ENCODE measurements around the gene RUFY1.
A peak's percentile ranks its signal among the peaks of the same experiment; 100 is the strongest.
"Not testable (repeated sequence)": the region's sequence is repeated elsewhere in the genome, so short reads cannot be mapped to it uniquely, and the experiment has no call there.

The RUFY1 gene

GRCh38 chr5:179542170-179542569 is 8.2 kb upstream of the RUFY1 start:
- DNase-seq, result no peak

GRCh38 chr5:179543275-179543674 is 7.1 kb upstream of the RUFY1 start:
- not testable (repeated sequence) for DNase-seq

GRCh38 chr5:179553006-179553405 is 2.7 kb downstream of the RUFY1 start:
- no peak for DNase-seq

- no peak for DNase-seq
Observed at GRCh38 chr5:179553875-179554274, 3.5 kb downstream of the RUFY1 start.

- DNase-seq, result no peak
Observed at GRCh38 chr5:179554981-179555380, 4.6 kb downstream of the RUFY1 start.

GRCh38 chr5:179558261-179558799 is 8.0 kb downstream of the RUFY1 start:
- DNase-seq, result not testable (repeated sequence)

GRCh38 chr5:179558932-179559283 is 8.6 kb downstream of the RUFY1 start:
- peak in 1 of 2 donors; percentile 68 for DNase-seq

GRCh38 chr5:179559284-179560252 is 9.2 kb downstream of the RUFY1 start:
- DNase-seq, result peak; percentile 94 to 99

GRCh38 chr5:179564526-179564925 is 14.2 kb downstream of the RUFY1 start:
- no peak for DNase-seq

GRCh38 chr5:179568721-179569120 is 18.4 kb downstream of the RUFY1 start:
- DNase-seq, result no peak

GRCh38 chr5:179572386-179572785 is 22.0 kb downstream of the RUFY1 start:
- DNase-seq, result no peak

- DNase-seq, result no peak
Observed at GRCh38 chr5:179577286-179577960, 27.1 kb downstream of the RUFY1 start.

- DNase-seq, result peak in 1 of 2 donors; percentile 1
Observed at GRCh38 chr5:179585941-179586401, 35.6 kb downstream of the RUFY1 start.

GRCh38 chr5:179588166-179588565 is 37.8 kb downstream of the RUFY1 start:
- DNase-seq, result no peak

GRCh38 chr5:179595916-179596315 is 45.6 kb downstream of the RUFY1 start:
- DNase-seq, result no peak

- no peak for DNase-seq
Observed at GRCh38 chr5:179596421-179596820, 46.1 kb downstream of the RUFY1 start.

- DNase-seq, result no peak
Observed at GRCh38 chr5:179599100-179599499, 48.7 kb downstream of the RUFY1 start.

- DNase-seq, result no peak
Observed at GRCh38 chr5:179599566-179599965, 49.2 kb downstream of the RUFY1 start.

- DNase-seq, result no peak
Observed at GRCh38 chr5:179599973-179600372, 49.6 kb downstream of the RUFY1 start.

GRCh38 chr5:179601871-179602625 is 51.7 kb downstream of the RUFY1 start:
- DNase-seq, result no peak

GRCh38 chr5:179603308-179603707 is 53.0 kb downstream of the RUFY1 start:
- DNase-seq, result no peak

- no peak for DNase-seq
Observed at GRCh38 chr5:179605026-179605833, 54.9 kb downstream of the RUFY1 start.
